Peyer's patch (tissue), 4 donors: Measurements from ENCODE around the gene TMEM18.

ENCODE experiments used
- POLR2A ChIP-seq, 2 donors: fragments of 450-650 bp; IDR thresholded peaks; one replicate each; pipeline ENCODE4 v1.5.1; 2017; ENCODE audit warnings: antibody characterized with exemption in 2 of 2, mild to moderate bottlenecking in 2 of 2, moderate library complexity in 2 of 2
- TF ChIP-seq, protein P1 (sequence below), 6 experiments: fragments of 450-650 bp in 4 of 6; fragments of 200-600 bp in 2 of 6; sonication (generic) in 1 of 6; IDR thresholded peaks; one replicate each; pipeline ENCODE4 v1.5.1; 2017 to 2019; ENCODE audit warnings: antibody characterized with exemption in 6 of 6, mild to moderate bottlenecking in 3 of 6, moderate library complexity in 1 of 6

GRCh38 chr2:648476-649424 is 28.5 kb downstream of the TMEM18 start:
- TF ChIP-seq, protein P1, sequence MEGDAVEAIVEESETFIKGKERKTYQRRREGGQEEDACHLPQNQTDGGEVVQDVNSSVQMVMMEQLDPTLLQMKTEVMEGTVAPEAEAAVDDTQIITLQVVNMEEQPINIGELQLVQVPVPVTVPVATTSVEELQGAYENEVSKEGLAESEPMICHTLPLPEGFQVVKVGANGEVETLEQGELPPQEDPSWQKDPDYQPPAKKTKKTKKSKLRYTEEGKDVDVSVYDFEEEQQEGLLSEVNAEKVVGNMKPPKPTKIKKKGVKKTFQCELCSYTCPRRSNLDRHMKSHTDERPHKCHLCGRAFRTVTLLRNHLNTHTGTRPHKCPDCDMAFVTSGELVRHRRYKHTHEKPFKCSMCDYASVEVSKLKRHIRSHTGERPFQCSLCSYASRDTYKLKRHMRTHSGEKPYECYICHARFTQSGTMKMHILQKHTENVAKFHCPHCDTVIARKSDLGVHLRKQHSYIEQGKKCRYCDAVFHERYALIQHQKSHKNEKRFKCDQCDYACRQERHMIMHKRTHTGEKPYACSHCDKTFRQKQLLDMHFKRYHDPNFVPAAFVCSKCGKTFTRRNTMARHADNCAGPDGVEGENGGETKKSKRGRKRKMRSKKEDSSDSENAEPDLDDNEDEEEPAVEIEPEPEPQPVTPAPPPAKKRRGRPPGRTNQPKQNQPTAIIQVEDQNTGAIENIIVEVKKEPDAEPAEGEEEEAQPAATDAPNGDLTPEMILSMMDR (IDR thresholded peaks at IDR 0.05) = no peak
- TF ChIP-seq POLR2A (IDR thresholded peaks at IDR 0.05) = no peak
